Measurements from ENCODE around the gene ZNF282. TPM values are rescaled to one million over a fixed set of nuclear protein-coding genes. Genes with fewer than 3 reads are reported as not detected.

The ZNF282 gene
- total and polyA plus RNA-seq, 9 of the 15 experiments (the other 6 are each of a cell fraction or from before 2014, with no cell fraction given): 0.76 to 58.6 (median 17.4) TPM

GRCh38 chr7:149147752-149148653 lies 47.3 kb upstream of the ZNF282 start (continued):
- TF ChIP-seq, protein P1, sequence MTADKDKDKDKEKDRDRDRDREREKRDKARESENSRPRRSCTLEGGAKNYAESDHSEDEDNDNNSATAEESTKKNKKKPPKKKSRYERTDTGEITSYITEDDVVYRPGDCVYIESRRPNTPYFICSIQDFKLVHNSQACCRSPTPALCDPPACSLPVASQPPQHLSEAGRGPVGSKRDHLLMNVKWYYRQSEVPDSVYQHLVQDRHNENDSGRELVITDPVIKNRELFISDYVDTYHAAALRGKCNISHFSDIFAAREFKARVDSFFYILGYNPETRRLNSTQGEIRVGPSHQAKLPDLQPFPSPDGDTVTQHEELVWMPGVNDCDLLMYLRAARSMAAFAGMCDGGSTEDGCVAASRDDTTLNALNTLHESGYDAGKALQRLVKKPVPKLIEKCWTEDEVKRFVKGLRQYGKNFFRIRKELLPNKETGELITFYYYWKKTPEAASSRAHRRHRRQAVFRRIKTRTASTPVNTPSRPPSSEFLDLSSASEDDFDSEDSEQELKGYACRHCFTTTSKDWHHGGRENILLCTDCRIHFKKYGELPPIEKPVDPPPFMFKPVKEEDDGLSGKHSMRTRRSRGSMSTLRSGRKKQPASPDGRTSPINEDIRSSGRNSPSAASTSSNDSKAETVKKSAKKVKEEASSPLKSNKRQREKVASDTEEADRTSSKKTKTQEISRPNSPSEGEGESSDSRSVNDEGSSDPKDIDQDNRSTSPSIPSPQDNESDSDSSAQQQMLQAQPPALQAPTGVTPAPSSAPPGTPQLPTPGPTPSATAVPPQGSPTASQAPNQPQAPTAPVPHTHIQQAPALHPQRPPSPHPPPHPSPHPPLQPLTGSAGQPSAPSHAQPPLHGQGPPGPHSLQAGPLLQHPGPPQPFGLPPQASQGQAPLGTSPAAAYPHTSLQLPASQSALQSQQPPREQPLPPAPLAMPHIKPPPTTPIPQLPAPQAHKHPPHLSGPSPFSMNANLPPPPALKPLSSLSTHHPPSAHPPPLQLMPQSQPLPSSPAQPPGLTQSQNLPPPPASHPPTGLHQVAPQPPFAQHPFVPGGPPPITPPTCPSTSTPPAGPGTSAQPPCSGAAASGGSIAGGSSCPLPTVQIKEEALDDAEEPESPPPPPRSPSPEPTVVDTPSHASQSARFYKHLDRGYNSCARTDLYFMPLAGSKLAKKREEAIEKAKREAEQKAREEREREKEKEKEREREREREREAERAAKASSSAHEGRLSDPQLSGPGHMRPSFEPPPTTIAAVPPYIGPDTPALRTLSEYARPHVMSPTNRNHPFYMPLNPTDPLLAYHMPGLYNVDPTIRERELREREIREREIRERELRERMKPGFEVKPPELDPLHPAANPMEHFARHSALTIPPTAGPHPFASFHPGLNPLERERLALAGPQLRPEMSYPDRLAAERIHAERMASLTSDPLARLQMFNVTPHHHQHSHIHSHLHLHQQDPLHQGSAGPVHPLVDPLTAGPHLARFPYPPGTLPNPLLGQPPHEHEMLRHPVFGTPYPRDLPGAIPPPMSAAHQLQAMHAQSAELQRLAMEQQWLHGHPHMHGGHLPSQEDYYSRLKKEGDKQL (CRISPR knock-in tag; IDR thresholded peaks at IDR 0.05; ENCODE audit: borderline replicate concordance): 0 out of 2 replicates have a peak, but pooled peaks have one; percentile 23
- no peak for TF ChIP-seq GTF2A2 (tag; IDR thresholded peaks at IDR 0.05)
- no peak for TF ChIP-seq BDP1 (IDR thresholded peaks at IDR 0.05; ENCODE audit: insufficient read depth, insufficient read length)
- TF ChIP-seq SMC3 (conservative IDR thresholded peaks at IDR 0.05; ENCODE audit: insufficient read depth, low read depth, low read length): no peak
- peak; percentile 33; the same call in 1 of the 2 replicates for TF ChIP-seq SPI1 (IDR thresholded peaks at IDR 0.05; ENCODE audit: borderline replicate concordance, low read depth, low read length)
- TF ChIP-seq RBBP5 (IDR thresholded peaks at IDR 0.05; ENCODE audit: borderline replicate concordance, insufficient read depth, low read length, poor library complexity, severe bottlenecking): peak; percentile 84
- TF ChIP-seq MBD2 (IDR thresholded peaks at IDR 0.05; ENCODE audit: borderline replicate concordance, low read depth): no peak; the same call in 1 of the 2 replicates
- peak; percentile 81 for TF ChIP-seq GATAD2A (IDR thresholded peaks at IDR 0.05)
- peak; percentile 50; the same call in 1 of the 2 replicates for TF ChIP-seq EP400 (IDR thresholded peaks at IDR 0.05)
- TF ChIP-seq, protein P2, sequence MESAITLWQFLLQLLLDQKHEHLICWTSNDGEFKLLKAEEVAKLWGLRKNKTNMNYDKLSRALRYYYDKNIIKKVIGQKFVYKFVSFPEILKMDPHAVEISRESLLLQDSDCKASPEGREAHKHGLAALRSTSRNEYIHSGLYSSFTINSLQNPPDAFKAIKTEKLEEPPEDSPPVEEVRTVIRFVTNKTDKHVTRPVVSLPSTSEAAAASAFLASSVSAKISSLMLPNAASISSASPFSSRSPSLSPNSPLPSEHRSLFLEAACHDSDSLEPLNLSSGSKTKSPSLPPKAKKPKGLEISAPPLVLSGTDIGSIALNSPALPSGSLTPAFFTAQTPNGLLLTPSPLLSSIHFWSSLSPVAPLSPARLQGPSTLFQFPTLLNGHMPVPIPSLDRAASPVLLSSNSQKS (CRISPR knock-in tag; IDR thresholded peaks at IDR 0.05): no peak
- no peak for TF ChIP-seq NUFIP1 (IDR thresholded peaks at IDR 0.05; ENCODE audit: partially characterized antibody)
- peak; percentile 84 for TF ChIP-seq PHF21A (IDR thresholded peaks at IDR 0.05; ENCODE audit: borderline replicate concordance, low read depth)
- 0 out of 2 replicates have a peak, but pooled peaks have one; percentile 26 for TF ChIP-seq ZNF124 (CRISPR knock-in tag; IDR thresholded peaks at IDR 0.05)
- TF ChIP-seq ZNF174 (CRISPR knock-in tag; IDR thresholded peaks at IDR 0.05): no peak
- TF ChIP-seq STAG1 (CRISPR knock-in tag; IDR thresholded peaks at IDR 0.05; ENCODE audit: borderline replicate concordance): peak; percentile 10; the same call in 1 of the 2 replicates
- TF ChIP-seq, protein P3, sequence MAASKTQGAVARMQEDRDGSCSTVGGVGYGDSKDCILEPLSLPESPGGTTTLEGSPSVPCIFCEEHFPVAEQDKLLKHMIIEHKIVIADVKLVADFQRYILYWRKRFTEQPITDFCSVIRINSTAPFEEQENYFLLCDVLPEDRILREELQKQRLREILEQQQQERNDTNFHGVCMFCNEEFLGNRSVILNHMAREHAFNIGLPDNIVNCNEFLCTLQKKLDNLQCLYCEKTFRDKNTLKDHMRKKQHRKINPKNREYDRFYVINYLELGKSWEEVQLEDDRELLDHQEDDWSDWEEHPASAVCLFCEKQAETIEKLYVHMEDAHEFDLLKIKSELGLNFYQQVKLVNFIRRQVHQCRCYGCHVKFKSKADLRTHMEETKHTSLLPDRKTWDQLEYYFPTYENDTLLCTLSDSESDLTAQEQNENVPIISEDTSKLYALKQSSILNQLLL (CRISPR knock-in tag; IDR thresholded peaks at IDR 0.05; ENCODE audit: borderline replicate concordance): no peak
- peak; percentile 42 to 66; a peak in 3 of 4 replicates for TF ChIP-seq MAZ (CRISPR knock-in tag; conservative IDR thresholded peaks at IDR 0.05 in 1 of 2, IDR thresholded peaks at IDR 0.05 in 1 of 2)
- TF ChIP-seq ATF4 (CRISPR knock-in tag; IDR thresholded peaks at IDR 0.05): no peak
